ENCODE measurements around the gene NXPH2.

DNA sequence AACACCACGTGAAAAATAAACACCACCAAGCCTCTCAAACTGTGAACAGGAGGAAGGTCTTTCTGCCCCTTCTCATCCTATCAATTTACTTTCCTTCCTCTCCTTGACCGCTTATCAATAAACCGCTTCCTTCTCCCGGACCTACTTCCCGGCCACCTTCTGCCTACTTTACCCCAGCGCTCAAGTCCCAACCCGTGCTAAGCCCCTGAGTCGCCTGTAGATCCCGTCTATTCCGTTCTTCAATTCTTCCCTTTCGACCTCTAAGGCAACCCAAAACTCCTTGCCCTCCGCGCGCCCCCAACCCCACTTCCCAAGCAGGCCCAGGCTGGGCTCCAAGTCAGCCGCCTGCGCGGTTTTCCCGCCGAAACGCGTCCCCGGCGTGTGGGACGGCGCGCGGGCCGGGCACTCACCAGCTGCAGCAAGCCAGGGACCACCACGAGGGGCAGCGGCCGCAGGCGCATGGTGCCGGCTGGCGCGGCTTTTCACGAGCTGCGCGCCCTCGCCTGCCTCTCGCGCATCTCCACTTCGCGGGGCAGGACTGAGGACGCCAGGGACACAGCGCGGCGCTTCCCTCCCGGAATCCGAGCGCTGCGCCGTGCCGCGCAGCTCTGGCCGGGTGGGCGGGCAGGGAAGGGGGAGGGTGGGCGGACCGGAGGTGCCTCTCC is at the start of gene NXPH2:
- TF ChIP-seq, protein P1, sequence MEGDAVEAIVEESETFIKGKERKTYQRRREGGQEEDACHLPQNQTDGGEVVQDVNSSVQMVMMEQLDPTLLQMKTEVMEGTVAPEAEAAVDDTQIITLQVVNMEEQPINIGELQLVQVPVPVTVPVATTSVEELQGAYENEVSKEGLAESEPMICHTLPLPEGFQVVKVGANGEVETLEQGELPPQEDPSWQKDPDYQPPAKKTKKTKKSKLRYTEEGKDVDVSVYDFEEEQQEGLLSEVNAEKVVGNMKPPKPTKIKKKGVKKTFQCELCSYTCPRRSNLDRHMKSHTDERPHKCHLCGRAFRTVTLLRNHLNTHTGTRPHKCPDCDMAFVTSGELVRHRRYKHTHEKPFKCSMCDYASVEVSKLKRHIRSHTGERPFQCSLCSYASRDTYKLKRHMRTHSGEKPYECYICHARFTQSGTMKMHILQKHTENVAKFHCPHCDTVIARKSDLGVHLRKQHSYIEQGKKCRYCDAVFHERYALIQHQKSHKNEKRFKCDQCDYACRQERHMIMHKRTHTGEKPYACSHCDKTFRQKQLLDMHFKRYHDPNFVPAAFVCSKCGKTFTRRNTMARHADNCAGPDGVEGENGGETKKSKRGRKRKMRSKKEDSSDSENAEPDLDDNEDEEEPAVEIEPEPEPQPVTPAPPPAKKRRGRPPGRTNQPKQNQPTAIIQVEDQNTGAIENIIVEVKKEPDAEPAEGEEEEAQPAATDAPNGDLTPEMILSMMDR (IDR thresholded peaks at IDR 0.05; ENCODE audit: extremely low read depth in 1 of 2, insufficient read depth in 1 of 2, low read depth in 1 of 2, low read length in 2 of 2): no peak
- TF ChIP-seq POLR2A (IDR thresholded peaks at IDR 0.05; ENCODE audit: low read depth, low read length) (no peak), GATA2 (IDR thresholded peaks at IDR 0.05; ENCODE audit: insufficient read depth, insufficient read length, low read depth, low read length) (no peak), EZH2 (IDR thresholded peaks at IDR 0.05; ENCODE audit: borderline replicate concordance, low read depth, low read length, severe bottlenecking) (no peak), POLR2AphosphoS5 (IDR thresholded peaks at IDR 0.05; ENCODE audit: insufficient read depth, low read depth, low read length) (no peak), JUN (IDR thresholded peaks at IDR 0.05; ENCODE audit: borderline replicate concordance, insufficient read depth, insufficient read length, low read depth) (no peak), MYC (IDR thresholded peaks at IDR 0.05; ENCODE audit: low read depth, low read length) (no peak), FOS (IDR thresholded peaks at IDR 0.05; ENCODE audit: borderline replicate concordance, insufficient read depth, low read length) (no peak)
- TF ChIP-seq, protein P2, sequence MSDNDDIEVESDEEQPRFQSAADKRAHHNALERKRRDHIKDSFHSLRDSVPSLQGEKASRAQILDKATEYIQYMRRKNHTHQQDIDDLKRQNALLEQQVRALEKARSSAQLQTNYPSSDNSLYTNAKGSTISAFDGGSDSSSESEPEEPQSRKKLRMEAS (IDR thresholded peaks at IDR 0.05; ENCODE audit: insufficient read depth, insufficient read length): no peak

All from endothelial cell of umbilical vein (primary cell).